Measurements from ENCODE around the gene WDR46. TPM values are rescaled to one million over a fixed set of nuclear protein-coding genes. Genes with fewer than 3 reads are reported as not detected.

Gene WDR46
- total and polyA plus RNA-seq, 2 of the 13 experiments (the other 11 are each of a cell fraction or from before 2014, with no cell fraction given): 47.4 to 105 TPM

DNA sequence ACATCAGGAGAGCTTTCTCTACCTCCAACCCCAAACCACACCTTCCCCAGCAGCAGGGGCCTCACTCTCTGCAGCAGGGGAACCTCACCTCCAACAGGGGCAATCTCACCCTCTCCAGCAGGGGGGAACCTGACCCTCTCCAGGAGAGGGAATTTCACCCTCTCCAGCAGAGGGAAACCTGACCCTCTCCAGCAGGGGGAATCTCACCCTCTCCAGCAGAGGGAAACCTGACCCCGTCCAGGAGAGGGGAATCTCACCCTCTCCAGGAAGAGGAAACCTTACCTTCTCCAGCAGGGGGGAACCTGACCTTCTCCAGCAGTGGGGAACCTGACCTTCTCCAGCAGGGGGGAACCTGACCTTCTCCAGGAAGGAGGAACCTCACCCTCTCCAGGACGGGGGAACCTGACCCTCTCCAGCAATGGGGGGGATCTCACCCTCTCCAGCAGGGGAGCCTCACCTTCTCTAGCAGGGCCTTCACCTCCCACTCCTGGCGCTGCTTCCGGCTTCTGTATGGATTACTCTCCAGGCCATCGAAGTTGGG, 9.0 kb downstream of the WDR46 start (continued):
- TF ChIP-seq, protein P1, sequence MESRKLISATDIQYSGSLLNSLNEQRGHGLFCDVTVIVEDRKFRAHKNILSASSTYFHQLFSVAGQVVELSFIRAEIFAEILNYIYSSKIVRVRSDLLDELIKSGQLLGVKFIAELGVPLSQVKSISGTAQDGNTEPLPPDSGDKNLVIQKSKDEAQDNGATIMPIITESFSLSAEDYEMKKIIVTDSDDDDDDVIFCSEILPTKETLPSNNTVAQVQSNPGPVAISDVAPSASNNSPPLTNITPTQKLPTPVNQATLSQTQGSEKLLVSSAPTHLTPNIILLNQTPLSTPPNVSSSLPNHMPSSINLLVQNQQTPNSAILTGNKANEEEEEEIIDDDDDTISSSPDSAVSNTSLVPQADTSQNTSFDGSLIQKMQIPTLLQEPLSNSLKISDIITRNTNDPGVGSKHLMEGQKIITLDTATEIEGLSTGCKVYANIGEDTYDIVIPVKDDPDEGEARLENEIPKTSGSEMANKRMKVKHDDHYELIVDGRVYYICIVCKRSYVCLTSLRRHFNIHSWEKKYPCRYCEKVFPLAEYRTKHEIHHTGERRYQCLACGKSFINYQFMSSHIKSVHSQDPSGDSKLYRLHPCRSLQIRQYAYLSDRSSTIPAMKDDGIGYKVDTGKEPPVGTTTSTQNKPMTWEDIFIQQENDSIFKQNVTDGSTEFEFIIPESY (CRISPR knock-in tag; IDR thresholded peaks at IDR 0.05): peak; percentile 62; the same call in 1 of the 2 replicates
- TF ChIP-seq ELF1 (CRISPR knock-in tag; IDR thresholded peaks at IDR 0.05) (peak; percentile 58; the same call in 1 of the 2 replicates), ZFX (CRISPR knock-in tag; IDR thresholded peaks at IDR 0.05; ENCODE audit: low read depth) (0 out of 2 replicates have a peak, but pooled peaks have one; percentile 25), SAP130 (CRISPR knock-in tag; IDR thresholded peaks at IDR 0.05; ENCODE audit: low read depth) (peak; percentile 76), ZNF331 (CRISPR knock-in tag; IDR thresholded peaks at IDR 0.05) (peak; percentile 60), MTA1 (CRISPR knock-in tag; IDR thresholded peaks at IDR 0.05; ENCODE audit: borderline replicate concordance) (no peak), ERF (CRISPR knock-in tag; IDR thresholded peaks at IDR 0.05) (peak; percentile 29; the same call in 1 of the 2 replicates), GLI4 (CRISPR knock-in tag; IDR thresholded peaks at IDR 0.05; ENCODE audit: borderline replicate concordance) (no peak), SNAPC2 (CRISPR knock-in tag; IDR thresholded peaks at IDR 0.05) (no peak), ETV5 (CRISPR knock-in tag; IDR thresholded peaks at IDR 0.05; ENCODE audit: borderline replicate concordance) (peak; percentile 31; the same call in 1 of the 2 replicates), HOXA3 (CRISPR knock-in tag; IDR thresholded peaks at IDR 0.05) (peak; percentile 69; the same call in 1 of the 2 replicates), POLR2A (IDR thresholded peaks at IDR 0.05; ENCODE audit: insufficient read depth in 1 of 2, low read depth in 2 of 2, low read length in 2 of 2) (0 out of 4 replicates have a peak, but pooled peaks of 1 of the 2 experiments have one; percentile 1), ZNF530 (CRISPR knock-in tag; IDR thresholded peaks at IDR 0.05; ENCODE audit: low read depth) (no peak), REPIN1 (CRISPR knock-in tag; IDR thresholded peaks at IDR 0.05; ENCODE audit: borderline replicate concordance, low read depth) (peak; percentile 68; the same call in 1 of the 2 replicates)
- TF ChIP-seq, protein P2, sequence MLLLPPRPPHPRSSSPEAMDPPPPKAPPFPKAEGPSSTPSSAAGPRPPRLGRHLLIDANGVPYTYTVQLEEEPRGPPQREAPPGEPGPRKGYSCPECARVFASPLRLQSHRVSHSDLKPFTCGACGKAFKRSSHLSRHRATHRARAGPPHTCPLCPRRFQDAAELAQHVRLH (CRISPR knock-in tag; IDR thresholded peaks at IDR 0.05; ENCODE audit: borderline replicate concordance, low read depth): 0 out of 2 replicates have a peak, but pooled peaks have one; percentile 24
- TF ChIP-seq, protein P3, sequence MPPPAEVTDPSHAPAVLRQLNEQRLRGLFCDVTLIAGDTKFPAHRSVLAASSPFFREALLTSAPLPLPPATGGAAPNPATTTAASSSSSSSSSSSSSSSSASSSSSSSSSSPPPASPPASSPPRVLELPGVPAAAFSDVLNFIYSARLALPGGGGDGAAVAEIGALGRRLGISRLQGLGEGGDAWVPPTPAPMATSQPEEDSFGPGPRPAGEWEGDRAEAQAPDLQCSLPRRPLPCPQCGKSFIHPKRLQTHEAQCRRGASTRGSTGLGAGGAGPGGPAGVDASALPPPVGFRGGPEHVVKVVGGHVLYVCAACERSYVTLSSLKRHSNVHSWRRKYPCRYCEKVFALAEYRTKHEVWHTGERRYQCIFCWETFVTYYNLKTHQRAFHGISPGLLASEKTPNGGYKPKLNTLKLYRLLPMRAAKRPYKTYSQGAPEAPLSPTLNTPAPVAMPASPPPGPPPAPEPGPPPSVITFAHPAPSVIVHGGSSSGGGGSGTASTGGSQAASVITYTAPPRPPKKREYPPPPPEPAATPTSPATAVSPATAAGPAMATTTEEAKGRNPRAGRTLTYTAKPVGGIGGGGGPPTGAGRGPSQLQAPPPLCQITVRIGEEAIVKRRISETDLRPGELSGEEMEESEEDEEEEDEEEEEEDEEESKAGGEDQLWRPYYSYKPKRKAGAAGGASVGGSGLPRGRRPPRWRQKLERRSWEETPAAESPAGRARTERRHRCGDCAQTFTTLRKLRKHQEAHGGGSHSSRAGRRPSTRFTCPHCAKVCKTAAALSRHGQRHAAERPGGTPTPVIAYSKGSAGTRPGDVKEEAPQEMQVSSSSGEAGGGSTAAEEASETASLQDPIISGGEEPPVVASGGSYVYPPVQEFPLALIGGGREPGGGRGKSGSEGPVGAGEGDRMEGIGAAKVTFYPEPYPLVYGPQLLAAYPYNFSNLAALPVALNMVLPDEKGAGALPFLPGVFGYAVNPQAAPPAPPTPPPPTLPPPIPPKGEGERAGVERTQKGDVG (CRISPR knock-in tag; IDR thresholded peaks at IDR 0.05; ENCODE audit: borderline replicate concordance): peak; percentile 9; the same call in 1 of the 2 replicates
- TF ChIP-seq, protein P4, sequence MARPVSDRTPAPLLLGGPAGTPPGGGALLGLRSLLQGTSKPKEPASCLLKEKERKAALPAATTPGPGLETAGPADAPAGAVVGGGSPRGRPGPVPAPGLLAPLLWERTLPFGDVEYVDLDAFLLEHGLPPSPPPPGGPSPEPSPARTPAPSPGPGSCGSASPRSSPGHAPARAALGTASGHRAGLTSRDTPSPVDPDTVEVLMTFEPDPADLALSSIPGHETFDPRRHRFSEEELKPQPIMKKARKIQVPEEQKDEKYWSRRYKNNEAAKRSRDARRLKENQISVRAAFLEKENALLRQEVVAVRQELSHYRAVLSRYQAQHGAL (CRISPR knock-in tag; IDR thresholded peaks at IDR 0.05; ENCODE audit: not compliant biosample characterization): no peak
- TF ChIP-seq, protein P5, sequence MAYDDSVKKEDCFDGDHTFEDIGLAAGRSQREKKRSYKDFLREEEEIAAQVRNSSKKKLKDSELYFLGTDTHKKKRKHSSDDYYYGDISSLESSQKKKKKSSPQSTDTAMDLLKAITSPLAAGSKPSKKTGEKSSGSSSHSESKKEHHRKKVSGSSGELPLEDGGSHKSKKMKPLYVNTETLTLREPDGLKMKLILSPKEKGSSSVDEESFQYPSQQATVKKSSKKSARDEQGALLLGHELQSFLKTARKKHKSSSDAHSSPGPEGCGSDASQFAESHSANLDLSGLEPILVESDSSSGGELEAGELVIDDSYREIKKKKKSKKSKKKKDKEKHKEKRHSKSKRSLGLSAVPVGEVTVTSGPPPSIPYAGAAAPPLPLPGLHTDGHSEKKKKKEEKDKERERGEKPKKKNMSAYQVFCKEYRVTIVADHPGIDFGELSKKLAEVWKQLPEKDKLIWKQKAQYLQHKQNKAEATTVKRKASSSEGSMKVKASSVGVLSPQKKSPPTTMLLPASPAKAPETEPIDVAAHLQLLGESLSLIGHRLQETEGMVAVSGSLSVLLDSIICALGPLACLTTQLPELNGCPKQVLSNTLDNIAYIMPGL (CRISPR knock-in tag; IDR thresholded peaks at IDR 0.05; ENCODE audit: borderline replicate concordance in 1 of 2, low read depth in 1 of 2): peak; percentile 91 to 92
- TF ChIP-seq, protein P6, sequence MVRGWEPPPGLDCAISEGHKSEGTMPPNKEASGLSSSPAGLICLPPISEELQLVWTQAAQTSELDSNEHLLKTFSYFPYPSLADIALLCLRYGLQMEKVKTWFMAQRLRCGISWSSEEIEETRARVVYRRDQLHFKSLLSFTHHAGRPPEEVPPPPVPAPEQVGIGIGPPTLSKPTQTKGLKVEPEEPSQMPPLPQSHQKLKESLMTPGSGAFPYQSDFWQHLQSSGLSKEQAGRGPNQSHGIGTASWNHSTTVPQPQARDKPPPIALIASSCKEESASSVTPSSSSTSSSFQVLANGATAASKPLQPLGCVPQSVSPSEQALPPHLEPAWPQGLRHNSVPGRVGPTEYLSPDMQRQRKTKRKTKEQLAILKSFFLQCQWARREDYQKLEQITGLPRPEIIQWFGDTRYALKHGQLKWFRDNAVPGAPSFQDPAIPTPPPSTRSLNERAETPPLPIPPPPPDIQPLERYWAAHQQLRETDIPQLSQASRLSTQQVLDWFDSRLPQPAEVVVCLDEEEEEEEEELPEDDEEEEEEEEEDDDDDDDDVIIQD (CRISPR knock-in tag; IDR thresholded peaks at IDR 0.05; ENCODE audit: low read depth): 0 out of 2 replicates have a peak, but pooled peaks have one; percentile 25
